HG02798 (cell line): ENCODE measurements around the gene CX3CR1.

Experiments
- ATAC-seq: cut with Tn5 transposase; IDR thresholded peaks from one replicate; pipeline ENCODE4 v1.9.1; 2021; ENCODE audit warnings: mild to moderate bottlenecking; ENCODE audit not compliant: unreplicated experiment, poor library complexity

CX3CR1 gene

DNA sequence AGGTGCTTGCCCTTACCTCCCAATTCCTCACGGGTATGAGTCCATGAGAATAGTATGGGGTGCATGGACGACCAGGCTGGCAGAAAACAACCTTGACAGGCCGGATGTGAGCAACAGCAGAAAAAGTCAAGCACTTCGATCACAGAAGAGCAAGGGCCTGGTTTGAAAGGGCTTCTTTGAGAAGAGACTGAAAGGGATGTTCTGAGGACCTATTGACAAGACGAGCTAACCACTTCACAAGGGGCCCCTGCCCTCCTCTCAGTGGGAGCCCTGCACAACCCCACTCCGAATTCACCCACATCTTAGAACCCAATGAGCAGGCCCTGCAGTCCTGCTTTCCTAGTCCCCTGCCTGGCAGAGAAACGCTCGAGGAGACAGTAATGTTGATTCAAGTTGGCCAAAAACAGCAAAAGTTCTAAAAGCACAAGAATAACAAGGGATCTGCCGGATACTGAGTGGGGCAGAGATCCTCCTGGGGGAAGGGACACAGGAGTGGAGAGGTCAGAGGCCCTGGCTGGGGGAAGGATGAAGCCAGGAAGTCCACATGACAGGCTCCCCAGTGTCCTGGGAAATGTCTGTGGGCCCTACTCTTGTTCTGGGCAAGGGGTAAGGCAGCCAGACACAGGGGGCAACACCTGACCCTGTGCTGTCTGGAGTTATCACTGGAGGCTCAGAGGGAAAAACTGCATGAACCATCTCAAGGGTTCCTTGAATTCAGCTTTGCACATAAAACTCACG is 14.8 kb upstream of the CX3CR1 start:
- no peak for ATAC-seq

DNA sequence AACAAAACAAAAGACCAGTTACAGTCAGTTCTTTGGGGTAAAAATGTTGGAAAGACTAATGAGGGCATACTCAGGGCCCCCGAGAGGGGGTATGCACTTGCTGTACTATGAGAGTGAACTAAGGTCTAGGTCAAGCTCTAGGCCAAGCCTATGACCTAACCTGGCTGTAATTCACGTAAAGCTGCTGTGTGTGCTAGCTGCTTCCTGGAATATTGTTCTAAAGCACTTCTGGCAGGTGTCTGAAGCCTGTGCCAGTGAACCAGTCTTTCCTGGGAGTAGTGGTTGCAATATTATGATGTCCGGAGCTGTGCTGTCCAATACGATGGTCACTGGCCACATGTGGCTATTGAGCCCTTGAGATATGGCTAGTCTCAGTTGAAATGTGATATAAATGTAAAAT is 13.1 kb upstream of the CX3CR1 start:
- ATAC-seq: no peak

DNA sequence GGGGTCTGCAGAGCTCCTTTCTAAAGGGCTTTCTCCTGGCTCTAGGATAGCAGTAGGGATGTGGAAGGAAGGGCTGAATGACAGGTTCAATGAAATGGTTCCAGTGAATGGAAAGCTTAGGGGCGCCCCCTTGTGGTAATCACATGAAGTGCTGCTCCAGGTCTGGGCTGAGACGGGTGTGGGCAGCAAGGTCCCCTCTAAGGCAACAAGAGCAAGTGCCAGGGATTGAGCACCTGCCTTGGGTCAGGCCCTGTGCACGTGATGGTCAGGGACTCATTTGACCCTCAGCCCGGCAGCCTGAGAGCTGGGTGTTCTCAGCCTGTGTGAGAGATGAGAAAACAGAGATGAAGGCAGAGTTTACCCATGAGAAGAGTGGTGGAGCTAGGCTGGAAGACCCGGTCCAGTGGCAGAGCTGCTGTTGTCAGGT is 12.1 kb upstream of the CX3CR1 start:
- ATAC-seq: no peak

DNA sequence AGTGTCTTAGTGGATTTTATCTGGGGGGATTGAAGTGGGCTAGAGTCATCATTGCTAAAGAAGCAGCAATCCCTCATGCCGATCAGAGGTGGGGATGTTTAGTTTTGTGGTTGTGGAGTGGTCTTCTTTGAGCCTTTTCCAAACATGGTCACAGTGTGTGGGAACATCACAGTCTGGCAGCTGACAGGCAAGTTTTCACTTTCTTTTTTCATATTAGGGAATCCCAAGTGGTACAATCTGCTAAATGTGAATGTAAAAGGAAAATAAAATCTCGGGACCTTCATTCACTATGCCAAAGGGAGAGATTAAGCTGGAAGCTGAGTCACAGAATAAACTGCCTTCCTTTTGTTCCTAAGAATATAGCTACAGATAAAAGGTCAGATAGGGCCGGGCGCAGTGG is 10.4 kb upstream of the CX3CR1 start:
- no peak for ATAC-seq

DNA sequence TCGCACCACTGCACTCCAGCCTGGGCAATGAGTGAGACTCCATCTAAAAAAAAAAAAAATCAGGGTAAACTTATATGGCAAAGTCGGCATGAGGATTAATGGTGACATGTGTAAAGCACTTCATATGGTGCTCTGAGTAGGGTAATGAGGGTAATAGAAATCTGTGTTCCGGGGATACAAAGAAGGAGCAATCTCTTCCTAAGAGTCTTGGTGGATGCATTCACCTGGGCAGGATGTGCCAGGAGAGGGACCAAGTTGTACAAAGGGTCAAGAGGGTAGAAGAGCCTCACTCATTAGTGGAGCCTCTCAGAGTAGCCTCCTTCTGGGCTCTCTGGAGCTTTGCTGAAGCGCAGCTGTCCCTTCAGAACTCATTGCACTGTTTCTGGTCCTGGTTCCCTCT is 9.3 kb upstream of the CX3CR1 start:
- ATAC-seq: no peak

DNA sequence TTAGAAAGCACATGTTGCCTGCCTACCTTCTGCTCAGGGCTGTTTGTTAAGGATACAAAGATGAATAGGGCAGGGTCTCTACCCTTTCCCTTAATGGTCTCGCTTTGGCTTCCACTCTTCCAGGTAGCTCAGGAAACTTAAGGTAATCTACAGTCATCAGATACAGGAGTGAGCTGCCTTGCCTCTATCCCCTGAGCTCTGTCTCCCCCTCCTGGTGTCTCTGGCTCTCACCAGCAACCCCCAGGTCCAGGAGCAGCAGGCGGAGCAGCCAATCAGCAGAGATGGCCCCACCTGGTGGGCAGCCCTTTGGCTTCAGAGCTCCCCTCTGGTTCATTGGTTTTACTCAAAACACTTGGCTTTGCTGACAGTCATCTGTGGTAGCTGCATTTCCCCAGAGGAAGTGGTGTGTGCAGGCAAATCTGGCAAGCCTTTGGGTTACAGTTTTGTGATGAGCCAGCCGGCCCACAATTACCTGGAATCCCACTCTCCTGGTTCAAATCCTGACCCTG is 8.5 kb upstream of the CX3CR1 start:
- ATAC-seq: peak; percentile 98

DNA sequence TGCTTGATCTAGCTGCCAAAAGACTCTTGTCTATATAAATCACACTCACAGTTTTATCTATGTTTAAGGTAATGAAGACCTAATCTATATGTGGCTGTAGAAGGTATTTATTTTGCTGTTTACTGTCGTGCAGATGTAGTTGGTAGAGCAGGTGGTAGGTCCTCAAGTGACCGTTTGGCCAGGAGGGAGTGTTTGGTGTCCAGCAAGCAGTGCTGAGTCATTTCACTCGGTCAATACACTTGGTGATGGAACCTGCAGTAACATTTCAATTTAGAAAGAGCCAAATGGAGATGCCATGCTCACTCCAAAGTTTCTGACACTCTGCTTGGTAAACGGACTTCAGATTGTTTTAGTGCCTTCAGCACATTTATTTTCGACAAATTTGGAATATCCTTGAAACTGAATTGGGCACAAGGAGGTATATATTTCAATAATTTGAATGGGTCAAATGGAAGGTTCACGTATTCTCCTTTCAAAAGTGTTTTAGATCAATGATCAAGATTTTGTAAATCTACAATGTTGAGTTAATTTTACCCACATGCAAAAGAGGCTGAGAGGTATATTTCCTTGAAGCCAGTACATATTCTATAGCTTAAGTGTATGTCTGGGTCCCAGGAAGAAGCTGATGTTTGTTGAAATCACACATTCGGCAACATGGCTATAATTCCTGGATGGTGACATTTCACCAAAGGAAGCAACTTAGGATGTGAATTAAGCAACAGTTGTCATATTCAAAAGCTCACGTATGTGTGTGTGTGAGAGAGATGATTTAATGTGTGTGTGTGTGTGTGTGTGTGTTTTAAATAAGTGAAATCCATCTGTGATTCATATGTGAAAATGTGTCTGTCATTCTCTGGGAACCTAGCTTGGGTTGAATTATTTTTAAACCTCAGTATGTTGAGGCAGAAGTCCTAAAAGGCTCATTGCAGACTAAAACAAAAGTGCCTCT is 7.7 kb upstream of the CX3CR1 start:
- ATAC-seq: no peak

DNA sequence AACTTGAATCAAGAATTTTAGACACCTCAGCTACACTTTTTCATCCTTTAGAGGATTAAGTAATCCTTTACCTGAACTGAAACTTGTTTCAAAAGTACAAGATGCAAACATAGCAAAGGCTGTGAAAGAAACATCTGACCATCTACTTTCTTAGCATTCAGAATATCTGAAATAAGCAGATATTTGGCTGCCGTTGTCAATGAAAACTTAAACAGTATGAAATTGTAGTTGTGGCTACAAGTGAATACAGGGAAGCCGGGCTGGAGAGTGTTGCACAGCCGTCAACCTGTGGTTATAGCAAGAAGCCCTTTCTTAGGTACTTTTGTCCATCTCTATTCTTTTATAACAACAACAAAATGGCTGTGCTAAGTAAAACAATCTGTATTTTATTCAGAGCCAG is 6.9 kb upstream of the CX3CR1 start:
- ATAC-seq: no peak

DNA sequence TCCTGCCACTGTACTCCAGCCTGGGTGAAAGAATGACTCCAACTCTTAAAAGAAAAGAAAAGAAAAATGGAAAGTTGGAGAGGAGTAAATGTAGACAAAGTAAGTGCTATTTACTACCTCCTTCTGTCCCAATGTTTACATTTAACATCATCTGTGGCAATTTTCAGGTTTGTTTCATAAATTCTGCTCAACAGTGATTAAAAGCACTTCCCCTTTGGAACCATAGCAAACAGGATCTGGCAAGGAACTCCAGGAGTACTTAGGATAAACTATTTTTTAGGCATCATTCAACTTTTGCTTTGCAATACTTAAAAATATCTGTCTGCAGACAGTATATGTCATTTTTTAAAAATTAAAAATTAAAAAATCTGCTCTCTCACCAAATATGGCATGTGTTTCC is 5.5 kb upstream of the CX3CR1 start:
- no peak for ATAC-seq

DNA sequence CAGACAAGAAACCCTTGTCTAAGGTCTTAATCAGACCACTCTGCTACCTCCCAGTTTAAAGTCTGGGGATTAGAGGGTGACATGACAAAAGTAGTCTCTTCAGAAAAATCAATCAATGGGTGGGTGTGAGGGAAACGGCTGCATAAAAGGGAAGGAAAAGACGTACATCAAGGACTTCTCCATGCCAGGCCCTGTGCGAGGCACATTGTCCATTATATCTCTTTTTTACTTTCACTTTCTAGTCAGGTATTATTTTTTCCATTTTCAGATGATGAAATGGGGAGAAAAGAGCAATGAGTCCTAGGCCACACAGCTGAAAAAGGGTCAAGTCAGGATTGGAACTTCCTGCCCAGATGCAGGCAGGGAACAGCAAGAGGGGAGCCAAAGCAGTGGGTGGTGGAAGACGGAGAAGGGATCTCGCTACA is 4.6 kb upstream of the CX3CR1 start:
- no peak for ATAC-seq

DNA sequence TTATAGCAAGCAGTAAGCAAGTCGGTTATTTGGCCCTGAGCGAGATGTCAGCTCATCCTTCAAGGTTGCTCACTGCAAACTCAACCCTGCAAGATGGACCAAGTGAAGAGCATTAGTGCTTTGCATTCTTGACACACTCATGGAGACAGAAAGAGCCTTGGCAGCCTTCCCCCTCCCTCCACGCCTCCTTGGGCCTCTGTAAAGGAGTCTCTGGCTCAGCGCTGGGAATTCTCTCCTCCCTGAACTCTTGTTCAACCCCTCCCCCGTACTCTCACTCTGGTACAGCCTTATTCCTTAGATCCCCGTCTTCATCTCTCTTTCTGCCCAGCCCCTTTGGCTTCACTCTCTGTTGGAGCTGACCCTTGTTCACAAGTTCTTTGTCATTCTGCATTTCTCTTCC is 2.2 kb upstream of the CX3CR1 start:
- no peak for ATAC-seq

DNA sequence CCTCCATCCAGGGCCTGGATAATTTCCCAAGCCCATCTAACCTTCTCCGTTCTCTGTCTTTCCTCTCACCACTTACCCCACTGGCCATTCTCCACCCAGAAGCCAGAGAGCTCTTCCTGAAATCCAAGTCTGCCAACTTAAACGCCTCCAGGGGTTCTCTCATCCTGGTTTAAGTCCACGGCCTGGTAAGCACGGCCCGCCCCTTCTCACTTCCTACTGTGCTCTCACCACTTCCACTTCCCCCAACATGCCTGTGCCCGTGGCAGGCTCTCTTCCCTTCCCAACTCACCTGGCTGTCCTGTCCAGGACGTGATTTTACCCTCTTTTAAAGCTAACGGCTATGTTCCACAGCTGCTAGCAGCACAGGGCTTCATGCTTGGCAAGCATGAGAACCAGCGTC is 1.7 kb upstream of the CX3CR1 start:
- ATAC-seq: no peak

DNA sequence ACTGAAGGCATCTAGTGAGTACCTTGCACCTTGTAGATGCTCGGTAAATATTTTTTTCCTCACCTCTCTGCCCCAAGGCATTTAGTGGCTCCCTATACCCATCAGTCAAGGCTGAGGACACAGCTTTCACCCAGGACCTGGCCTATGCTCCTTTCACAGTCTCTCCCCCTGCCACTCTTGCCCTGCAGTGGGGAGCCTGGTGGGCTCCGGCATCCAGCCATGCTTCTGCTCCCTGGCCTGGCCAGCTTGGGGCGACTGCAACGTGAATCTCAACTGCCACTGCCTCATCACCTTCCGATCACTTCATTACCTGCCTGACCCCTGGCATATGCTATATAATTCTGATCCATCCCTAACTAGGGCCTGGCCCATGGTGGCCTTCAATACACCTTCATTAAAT is 735 bp upstream of the CX3CR1 start:
- ATAC-seq: no peak

DNA sequence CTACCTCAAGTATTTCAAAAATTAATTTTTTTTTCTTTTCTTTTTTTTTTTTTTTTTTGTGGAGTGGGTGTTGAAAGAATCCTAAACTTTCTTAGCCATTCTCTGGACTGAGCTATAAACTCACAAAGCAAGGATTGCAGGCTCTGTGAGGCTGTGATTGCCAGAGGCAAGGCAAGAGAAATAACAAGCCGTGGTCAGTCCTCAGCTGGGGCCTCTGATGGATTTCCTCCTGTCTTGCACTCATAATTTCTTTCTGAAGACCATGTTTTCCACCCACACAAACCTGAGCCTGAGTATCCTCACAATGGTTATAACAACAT is 1.3 kb downstream of the CX3CR1 start:
- no peak for ATAC-seq

DNA sequence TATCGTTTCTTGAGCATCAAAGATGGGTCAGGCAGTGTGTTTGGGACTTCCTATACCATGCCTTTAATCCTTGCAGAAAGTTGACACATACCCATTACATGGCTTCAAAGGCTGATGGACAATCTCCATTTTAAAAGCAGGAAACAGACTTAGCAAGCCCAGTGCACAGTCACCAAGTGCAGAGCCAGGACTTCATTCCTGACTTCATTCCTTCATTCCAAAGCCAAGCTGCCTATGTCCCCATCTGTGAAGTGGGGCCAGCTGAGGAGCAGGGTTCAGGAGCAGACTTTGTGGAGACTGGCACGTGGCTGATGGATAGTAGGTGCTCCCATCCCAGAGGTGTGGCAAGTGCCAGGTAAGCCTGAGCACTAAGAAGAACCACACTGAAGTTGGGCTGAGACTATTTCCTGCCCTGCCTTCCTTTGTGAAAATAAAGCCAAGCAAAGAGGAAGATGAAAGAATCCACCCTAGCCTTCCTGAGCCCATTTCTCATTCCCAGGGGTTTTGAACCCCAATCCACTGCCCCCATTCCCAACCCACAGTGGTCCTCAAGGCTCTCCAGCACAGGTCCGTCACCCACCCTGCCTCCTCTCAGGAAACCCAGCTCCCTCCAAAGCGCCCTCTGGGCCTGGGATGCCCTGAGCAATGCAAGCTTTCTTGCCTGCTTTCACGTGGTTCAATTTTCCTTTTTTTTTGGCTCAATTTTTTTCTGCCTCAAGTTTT is 1.8 kb downstream of the CX3CR1 start:
- ATAC-seq: no peak

DNA sequence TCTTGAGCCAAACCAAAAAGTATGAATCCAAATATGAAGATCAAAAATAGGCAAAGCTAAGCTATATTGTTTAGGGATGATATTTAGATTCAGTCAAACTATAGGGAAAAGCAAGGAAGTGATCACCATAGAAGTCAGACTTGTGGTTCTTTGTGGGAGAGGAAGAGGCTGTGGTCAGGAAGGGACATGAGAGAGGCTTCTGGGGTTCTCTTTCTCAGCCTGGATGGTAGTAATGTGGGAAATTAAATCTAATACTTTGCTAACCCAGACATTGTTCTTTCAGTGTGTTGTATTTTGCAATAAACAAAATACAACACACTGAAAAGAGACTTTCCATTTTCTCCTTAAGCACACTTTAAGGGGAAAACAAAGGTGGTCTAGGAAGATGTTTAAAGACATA is 3.1 kb downstream of the CX3CR1 start:
- ATAC-seq: no peak

DNA sequence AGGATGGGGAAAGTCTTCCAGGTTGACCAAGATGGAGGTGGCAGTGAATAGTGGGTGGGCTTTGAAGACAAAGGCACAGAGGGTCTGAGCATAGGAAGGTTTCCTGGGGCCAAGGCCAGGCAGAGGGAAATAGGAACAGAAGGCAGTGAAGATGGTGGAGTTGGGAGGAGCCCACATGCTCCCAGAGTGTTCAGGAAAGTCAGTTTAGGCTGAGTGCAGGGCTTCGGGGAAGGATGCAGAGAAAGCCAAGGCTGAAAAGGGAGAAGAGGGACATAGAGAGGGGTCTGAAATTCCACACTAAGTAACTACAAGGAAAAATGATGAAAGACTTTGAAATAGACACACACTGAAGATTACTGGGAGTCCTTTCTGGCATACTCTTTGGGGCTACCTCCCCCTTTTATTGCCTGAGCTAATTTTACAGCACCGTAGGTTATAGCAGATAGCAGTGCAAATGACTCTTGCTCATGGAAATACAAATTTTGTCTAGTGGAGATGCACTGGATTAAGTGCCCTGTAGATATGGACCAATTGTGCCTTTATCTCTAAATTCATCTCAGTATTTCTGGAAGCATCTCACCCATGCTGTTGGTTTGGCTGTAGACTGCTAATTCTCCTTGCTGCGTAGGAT is 3.8 kb downstream of the CX3CR1 start:
- no peak for ATAC-seq

DNA sequence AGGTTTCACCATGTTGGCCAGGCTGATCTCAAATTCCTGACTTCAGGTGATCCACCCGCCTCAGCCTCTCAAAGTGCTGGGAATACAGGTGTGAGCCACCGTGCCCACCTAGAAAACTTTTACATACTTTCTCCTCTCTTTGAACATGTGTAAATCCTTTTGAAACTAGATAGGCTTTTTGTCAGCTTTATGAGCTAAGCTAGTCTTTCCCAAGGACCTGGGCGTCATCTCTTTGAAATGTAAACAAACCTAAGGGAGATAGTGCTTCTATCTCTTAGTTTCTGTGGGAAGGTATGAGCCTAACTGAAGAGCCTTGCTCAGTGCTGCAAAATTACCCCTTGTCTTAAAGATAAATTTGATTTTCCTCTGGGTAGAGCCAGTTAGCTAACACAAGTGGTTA is 4.8 kb downstream of the CX3CR1 start:
- no peak for ATAC-seq

DNA sequence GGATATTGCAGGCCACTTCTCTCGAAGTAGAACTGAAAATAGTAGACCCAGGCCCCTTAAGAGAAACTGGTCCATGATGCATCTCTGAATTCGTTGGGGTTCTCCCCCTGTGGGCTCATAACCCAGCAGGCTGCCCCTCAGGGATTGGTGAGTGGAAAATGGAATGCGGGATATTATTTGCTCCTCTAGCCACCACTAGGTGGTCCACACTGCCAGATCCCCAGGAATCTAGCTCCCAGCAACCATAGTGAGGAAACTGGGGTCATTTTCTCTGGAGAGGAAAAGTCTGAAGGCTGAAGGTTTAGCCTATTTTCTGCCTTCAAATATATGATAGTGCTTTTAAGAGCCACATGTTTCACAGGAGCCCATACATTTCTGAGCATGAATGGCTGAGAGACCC is 6.7 kb downstream of the CX3CR1 start:
- ATAC-seq: no peak

DNA sequence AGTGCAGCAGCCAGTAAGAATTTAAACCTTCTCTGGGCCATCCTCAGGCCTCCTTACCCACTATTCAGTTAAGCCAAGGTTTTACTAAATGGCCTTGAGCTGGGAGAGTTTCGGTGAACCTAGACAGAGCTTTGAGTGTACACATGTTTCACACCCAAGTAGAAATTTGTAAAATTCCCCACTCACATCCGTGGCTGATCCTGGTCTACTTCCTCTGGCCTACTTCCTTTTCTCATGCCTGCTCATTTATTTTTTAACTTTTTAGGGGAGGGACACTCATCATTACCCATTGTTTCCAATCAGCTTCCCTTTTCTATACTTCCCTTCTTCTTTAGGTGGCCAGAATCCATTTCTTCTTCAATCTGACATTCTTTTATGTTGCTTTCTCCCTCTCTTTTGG is 7.6 kb downstream of the CX3CR1 start:
- no peak for ATAC-seq
